ENCODE measurements around the gene ATG101. TPM values are rescaled to one million over a fixed set of nuclear protein-coding genes. Genes with fewer than 3 reads are reported as not detected.

ATG101 gene
- total RNA-seq, 1 donor from 2014 or later = 27.7 TPM

- no peaks in the 10 kb centered on the region for H3K36me3 ChIP-seq
- peaks cover 34% of the 10 kb centered on the region for H3K4me1 ChIP-seq
- peak overlapping the region; percentile 98 for H3K27ac ChIP-seq
- H3K9me3 ChIP-seq = no peaks in the 10 kb centered on the region
- H3K27me3 ChIP-seq = no peaks in the 10 kb centered on the region
- no peak for TF ChIP-seq CTCF (IDR thresholded peaks at IDR 0.05)
- TF ChIP-seq POLR2AphosphoS5 (IDR thresholded peaks at IDR 0.05; ENCODE audit: insufficient read depth in 1 of 2, low read depth in 1 of 2) = no peak
- no peak for TF ChIP-seq POLR2A (IDR thresholded peaks at IDR 0.05)
- H3K4me3 ChIP-seq = peak overlapping the region; percentile 36 to 39
- intact Hi-C loops (cut with DNase I) = no loop called here
- DNase-seq (ENCODE audit: extremely low spot score in 2 of 2) = peak in 1 of 2 donors; percentile 95
Measured at GRCh38 chr12:52032446-52032803, 37.4 kb upstream of the ATG101 start.

GRCh38 chr12:52032804-52033445 is 36.9 kb upstream of the ATG101 start:
- Histone ChIP-seq H3K36me3 (no peaks in the 10 kb centered on the region), H3K27ac (peak overlapping the region; percentile 98), H3K4me3 (peak overlapping the region; percentile 36 to 39), H3K27me3 (no peaks in the 10 kb centered on the region), H3K4me1 (peaks cover 39% of the 10 kb centered on the region), H3K9me3 (no peaks in the 10 kb centered on the region)
- TF ChIP-seq POLR2AphosphoS5 (IDR thresholded peaks at IDR 0.05; ENCODE audit: insufficient read depth in 1 of 2, low read depth in 1 of 2) (peak; percentile 90 to 93), POLR2A (IDR thresholded peaks at IDR 0.05) (peak; percentile 48 to 93), CTCF (IDR thresholded peaks at IDR 0.05) (no peak)
- intact Hi-C loops (cut with DNase I) = no loop called here
- peak in 1 of 2 donors; percentile 99 for DNase-seq (ENCODE audit: extremely low spot score in 2 of 2)

- intact Hi-C loops (cut with DNase I) = no loop called here
- Histone ChIP-seq H3K36me3 (no peaks in the 10 kb centered on the region), H3K27me3 (no peaks in the 10 kb centered on the region), H3K27ac (peak overlapping the region; percentile 98), H3K9me3 (no peaks in the 10 kb centered on the region), H3K4me1 (peaks cover 46% of the 10 kb centered on the region), H3K4me3 (peak overlapping the region; percentile 29 to 39)
- peak in 1 of 2 donors; percentile 95 for DNase-seq (ENCODE audit: extremely low spot score in 2 of 2)
- TF ChIP-seq CTCF (IDR thresholded peaks at IDR 0.05) (no peak), POLR2A (IDR thresholded peaks at IDR 0.05) (no peak), POLR2AphosphoS5 (IDR thresholded peaks at IDR 0.05; ENCODE audit: insufficient read depth in 1 of 2, low read depth in 1 of 2) (no peak)
Measured at GRCh38 chr12:52033446-52034140, 36.2 kb upstream of the ATG101 start.

GRCh38 chr12:52035190-52035589 is 34.6 kb upstream of the ATG101 start:
- H3K4me3 ChIP-seq = no peak overlapping the region
- peaks cover 50% of the 10 kb centered on the region for H3K4me1 ChIP-seq
- peak overlapping the region; percentile 98 for H3K27ac ChIP-seq
- no peak for DNase-seq (ENCODE audit: extremely low spot score in 2 of 2)
- no peak for TF ChIP-seq CTCF (IDR thresholded peaks at IDR 0.05)
- no peaks in the 10 kb centered on the region for H3K27me3 ChIP-seq
- H3K9me3 ChIP-seq = no peaks in the 10 kb centered on the region
- intact Hi-C loops (cut with DNase I) = no loop called here
- H3K36me3 ChIP-seq = no peaks in the 10 kb centered on the region

GRCh38 chr12:52035926-52036325 is 33.9 kb upstream of the ATG101 start:
- Histone ChIP-seq H3K36me3 (no peaks in the 10 kb centered on the region), H3K27ac (peak overlapping the region; percentile 98), H3K27me3 (no peaks in the 10 kb centered on the region), H3K4me1 (peaks cover 50% of the 10 kb centered on the region), H3K9me3 (no peaks in the 10 kb centered on the region), H3K4me3 (no peak overlapping the region)
- TF ChIP-seq POLR2AphosphoS5 (IDR thresholded peaks at IDR 0.05; ENCODE audit: insufficient read depth in 1 of 2, low read depth in 1 of 2) = no peak
- TF ChIP-seq CTCF (IDR thresholded peaks at IDR 0.05) = no peak
- TF ChIP-seq POLR2A (IDR thresholded peaks at IDR 0.05) = no peak
- no peak for DNase-seq (ENCODE audit: extremely low spot score in 2 of 2)
- intact Hi-C loops (cut with DNase I) = no loop called here

Data from vagina (tissue), 2 donors.